Astrocyte (in vitro differentiated cells and primary cell): ENCODE results near the gene KRT222. TPM values are rescaled to one million over a fixed set of nuclear protein-coding genes. Genes with fewer than 3 reads are reported as not detected.

Experiments used
- DNase-seq: peaks from one replicate; pipeline ENCODE4 v3.0.0-alpha.2; 2010; ENCODE audit warnings: low read depth
- FAIRE-seq: peaks from 2 replicates; lab custom pipeline; 2011; peaks lifted over from hg19 to GRCh38; lab: Jason Lieb, UNC
- H2AFZ ChIP-seq: 2 replicates; pipeline ENCODE4 v1.6.0; 2012; ENCODE audit warnings: low read depth, low read length, inconsistent platforms
- H3K27ac ChIP-seq: 2 replicates; pipeline ENCODE4 v1.5.1; 2011; ENCODE audit warnings: low read depth, low read length, inconsistent platforms
- H3K27me3 ChIP-seq: 2 replicates; pipeline ENCODE4 v1.6.0; 2011; ENCODE audit warnings: low read length, inconsistent platforms; ENCODE audit not compliant: insufficient read depth
- H3K36me3 ChIP-seq: 2 replicates; pipeline ENCODE4 v1.5.1; 2011; ENCODE audit warnings: low read length, inconsistent platforms; ENCODE audit not compliant: insufficient read depth
- H3K4me1 ChIP-seq: 2 replicates; pipeline ENCODE4 v1.5.1; 2011; ENCODE audit warnings: low read length, inconsistent platforms; ENCODE audit not compliant: insufficient read depth
- H3K4me2 ChIP-seq: 2 replicates; pipeline ENCODE4 v1.6.0; 2012; ENCODE audit warnings: low read length, inconsistent platforms
- H3K4me3 ChIP-seq: 2 replicates; pipeline ENCODE4 v1.5.1; 2011; ENCODE audit warnings: low read depth, mild to moderate bottlenecking, low read length, inconsistent platforms; ENCODE audit not compliant: insufficient read depth
- H3K79me2 ChIP-seq: 2 replicates; pipeline ENCODE4 v1.6.0; 2012; ENCODE audit warnings: mild to moderate bottlenecking, low read length, inconsistent platforms; ENCODE audit not compliant: insufficient read depth
- H3K9ac ChIP-seq: 2 replicates; pipeline ENCODE4 v1.6.0; 2012; ENCODE audit warnings: mild to moderate bottlenecking, low read length, inconsistent platforms
- H3K9me3 ChIP-seq: 2 replicates; pipeline ENCODE4 v1.5.1; 2012; ENCODE audit warnings: low read depth, mild to moderate bottlenecking, low read length, inconsistent platforms; ENCODE audit not compliant: insufficient read depth
- H4K20me1 ChIP-seq: 2 replicates; pipeline ENCODE4 v1.6.0; 2012; ENCODE audit warnings: low read length, inconsistent platforms; ENCODE audit not compliant: insufficient read depth
- H3K27ac Mint-ChIP-seq: one replicate; pipeline ENCODE4 v1.8.0; 2021; ENCODE audit warnings: mild to moderate bottlenecking, mixed read lengths; ENCODE audit not compliant: unreplicated experiment
- H3K27me3 Mint-ChIP-seq: one replicate; pipeline ENCODE4 v1.8.0; 2021; ENCODE audit warnings: low read depth, mixed read lengths; ENCODE audit not compliant: unreplicated experiment
- H3K36me3 Mint-ChIP-seq: one replicate; pipeline ENCODE4 v1.8.0; 2021; ENCODE audit warnings: low read depth, mixed read lengths; ENCODE audit not compliant: unreplicated experiment
- H3K4me1 Mint-ChIP-seq: one replicate; pipeline ENCODE4 v1.8.0; 2021; ENCODE audit warnings: low read depth, mixed read lengths; ENCODE audit not compliant: unreplicated experiment
- H3K4me3 Mint-ChIP-seq: one replicate; pipeline ENCODE4 v1.8.0; 2021; ENCODE audit warnings: mild to moderate bottlenecking, moderate library complexity, mixed read lengths; ENCODE audit not compliant: unreplicated experiment
- H3K9me3 Mint-ChIP-seq: one replicate; pipeline ENCODE4 v1.8.0; 2021; ENCODE audit warnings: mild to moderate bottlenecking, mixed read lengths; ENCODE audit not compliant: unreplicated experiment
- EZH2 ChIP-seq: IDR thresholded peaks from 2 replicates; pipeline ENCODE4 v1.6.1; 2012; ENCODE audit warnings: mild to moderate bottlenecking, low read length, inconsistent platforms; ENCODE audit not compliant: insufficient read depth
- total RNA-seq: library from RNA; stranded (reverse); gene quantifications from 2 replicates; pipeline ENCODE4 v1.2.1, GENCODE V29; 2021
- TF ChIP-seq, protein P1 (sequence below): IDR thresholded peaks from 2 replicates; pipeline ENCODE4 v1.5.1; 2011; ENCODE audit warnings: low read depth, mild to moderate bottlenecking, inconsistent platforms, low read length, moderate library complexity; ENCODE audit not compliant: insufficient read depth

The KRT222 gene
- total RNA-seq, 1 donor from 2014 or later: 0.14 TPM

GRCh38 chr17:40663252-40663651 lies 1.7 kb downstream of the KRT222 start:
- no peak overlapping the region for H2AFZ ChIP-seq
- peaks cover 1% of the 10 kb centered on the region for H3K4me1 Mint-ChIP-seq
- peaks cover 36% of the 10 kb centered on the region for H3K27me3 ChIP-seq
- no peaks in the 10 kb centered on the region for H3K36me3 Mint-ChIP-seq
- H3K27ac Mint-ChIP-seq: no peak overlapping the region
- no peaks in the 10 kb centered on the region for H4K20me1 ChIP-seq
- H3K9me3 ChIP-seq: no peaks in the 10 kb centered on the region
- H3K9ac ChIP-seq: no peak overlapping the region
- H3K79me2 ChIP-seq: no peaks in the 10 kb centered on the region
- no peak overlapping the region for H3K4me2 ChIP-seq
- H3K4me3 Mint-ChIP-seq: no peak overlapping the region
- no peak overlapping the region for H3K4me3 ChIP-seq
- no peaks in the 10 kb centered on the region for H3K4me1 ChIP-seq
- no peaks in the 10 kb centered on the region for H3K36me3 ChIP-seq
- peaks cover 9% of the 10 kb centered on the region for H3K27me3 Mint-ChIP-seq
- no peak overlapping the region for H3K27ac ChIP-seq
- H3K9me3 Mint-ChIP-seq: no peaks in the 10 kb centered on the region
- TF ChIP-seq, protein P1, sequence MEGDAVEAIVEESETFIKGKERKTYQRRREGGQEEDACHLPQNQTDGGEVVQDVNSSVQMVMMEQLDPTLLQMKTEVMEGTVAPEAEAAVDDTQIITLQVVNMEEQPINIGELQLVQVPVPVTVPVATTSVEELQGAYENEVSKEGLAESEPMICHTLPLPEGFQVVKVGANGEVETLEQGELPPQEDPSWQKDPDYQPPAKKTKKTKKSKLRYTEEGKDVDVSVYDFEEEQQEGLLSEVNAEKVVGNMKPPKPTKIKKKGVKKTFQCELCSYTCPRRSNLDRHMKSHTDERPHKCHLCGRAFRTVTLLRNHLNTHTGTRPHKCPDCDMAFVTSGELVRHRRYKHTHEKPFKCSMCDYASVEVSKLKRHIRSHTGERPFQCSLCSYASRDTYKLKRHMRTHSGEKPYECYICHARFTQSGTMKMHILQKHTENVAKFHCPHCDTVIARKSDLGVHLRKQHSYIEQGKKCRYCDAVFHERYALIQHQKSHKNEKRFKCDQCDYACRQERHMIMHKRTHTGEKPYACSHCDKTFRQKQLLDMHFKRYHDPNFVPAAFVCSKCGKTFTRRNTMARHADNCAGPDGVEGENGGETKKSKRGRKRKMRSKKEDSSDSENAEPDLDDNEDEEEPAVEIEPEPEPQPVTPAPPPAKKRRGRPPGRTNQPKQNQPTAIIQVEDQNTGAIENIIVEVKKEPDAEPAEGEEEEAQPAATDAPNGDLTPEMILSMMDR: no peak
- TF ChIP-seq EZH2: no peak
- FAIRE-seq: no peak
- DNase-seq: no peak

DNA sequence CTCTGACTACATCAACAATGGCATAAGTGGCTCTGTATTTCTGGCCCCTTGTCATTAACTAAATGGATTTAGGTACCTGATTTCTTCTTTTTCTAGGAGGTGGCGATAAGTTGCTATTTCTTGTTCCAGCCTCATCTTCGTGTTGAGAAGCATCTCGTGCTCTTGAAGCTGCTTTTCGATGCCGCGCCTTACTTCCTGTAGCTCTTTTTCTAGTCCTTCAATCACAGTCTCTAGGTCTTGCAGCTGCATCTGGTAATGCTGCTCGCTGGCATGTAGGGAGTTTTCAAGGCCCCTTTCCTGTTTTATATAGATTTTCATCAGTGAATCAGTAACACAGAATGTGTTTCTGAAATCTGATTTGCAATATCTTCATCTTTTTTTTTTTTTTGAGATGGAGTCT lies 5.1 kb downstream of the KRT222 start:
- no peak for DNase-seq
- Histone ChIP-seq H3K9me3 (no peaks in the 10 kb centered on the region), H3K79me2 (no peaks in the 10 kb centered on the region), H4K20me1 (no peaks in the 10 kb centered on the region), H3K4me1 (no peaks in the 10 kb centered on the region), H3K27me3 (peaks cover 22% of the 10 kb centered on the region), H3K9ac (no peak overlapping the region), H3K36me3 (no peaks in the 10 kb centered on the region), H3K27ac (no peak overlapping the region), H3K4me2 (no peak overlapping the region), H3K4me3 (no peak overlapping the region), H2AFZ (no peak overlapping the region)
- no peak overlapping the region for H3K27ac Mint-ChIP-seq
- no peaks in the 10 kb centered on the region for H3K9me3 Mint-ChIP-seq
- no peaks in the 10 kb centered on the region for H3K4me1 Mint-ChIP-seq
- peaks cover 3% of the 10 kb centered on the region for H3K27me3 Mint-ChIP-seq
- no peak for FAIRE-seq
- no peak overlapping the region for H3K4me3 Mint-ChIP-seq
- H3K36me3 Mint-ChIP-seq: no peaks in the 10 kb centered on the region
- TF ChIP-seq, protein P1: no peak
- TF ChIP-seq EZH2: no peak

DNA sequence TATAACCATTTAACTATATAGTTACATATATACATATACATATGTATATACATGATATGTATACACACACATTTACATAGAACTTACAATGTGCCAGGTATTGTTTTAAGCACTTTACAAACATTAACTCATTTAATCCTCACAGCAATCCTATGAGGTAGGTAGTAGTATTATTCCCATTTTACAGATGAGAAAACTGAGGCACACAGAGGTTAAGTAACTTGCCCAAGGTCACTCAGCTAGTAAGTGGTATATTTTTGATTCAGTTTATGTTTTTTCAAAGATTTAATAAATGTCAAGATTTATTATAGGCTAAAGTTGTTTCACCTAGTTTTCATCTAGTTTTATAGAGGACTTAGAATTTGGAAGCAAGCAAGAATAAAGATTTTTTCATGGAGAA lies 6.6 kb downstream of the KRT222 start:
- Histone ChIP-seq H4K20me1 (no peaks in the 10 kb centered on the region), H3K4me2 (no peak overlapping the region), H3K79me2 (no peaks in the 10 kb centered on the region), H3K9me3 (no peaks in the 10 kb centered on the region), H3K4me1 (no peaks in the 10 kb centered on the region), H3K4me3 (no peak overlapping the region), H2AFZ (no peak overlapping the region), H3K9ac (no peak overlapping the region), H3K27me3 (peaks cover 15% of the 10 kb centered on the region), H3K27ac (no peak overlapping the region), H3K36me3 (no peaks in the 10 kb centered on the region)
- Mint-ChIP-seq H3K36me3 (no peaks in the 10 kb centered on the region), H3K4me1 (no peaks in the 10 kb centered on the region), H3K4me3 (no peak overlapping the region), H3K9me3 (no peaks in the 10 kb centered on the region), H3K27me3 (peaks cover 3% of the 10 kb centered on the region), H3K27ac (no peak overlapping the region)
- FAIRE-seq (no peak), DNase-seq (no peak)
- no peak for TF ChIP-seq EZH2
